HG03095 (cell line): ENCODE data around the gene RRAD.

Experiments
- ATAC-seq: cut with Tn5 transposase; IDR thresholded peaks from one replicate; pipeline ENCODE4 v1.9.1; 2021; ENCODE audit warnings: moderate library complexity; ENCODE audit not compliant: unreplicated experiment

Gene RRAD

DNA sequence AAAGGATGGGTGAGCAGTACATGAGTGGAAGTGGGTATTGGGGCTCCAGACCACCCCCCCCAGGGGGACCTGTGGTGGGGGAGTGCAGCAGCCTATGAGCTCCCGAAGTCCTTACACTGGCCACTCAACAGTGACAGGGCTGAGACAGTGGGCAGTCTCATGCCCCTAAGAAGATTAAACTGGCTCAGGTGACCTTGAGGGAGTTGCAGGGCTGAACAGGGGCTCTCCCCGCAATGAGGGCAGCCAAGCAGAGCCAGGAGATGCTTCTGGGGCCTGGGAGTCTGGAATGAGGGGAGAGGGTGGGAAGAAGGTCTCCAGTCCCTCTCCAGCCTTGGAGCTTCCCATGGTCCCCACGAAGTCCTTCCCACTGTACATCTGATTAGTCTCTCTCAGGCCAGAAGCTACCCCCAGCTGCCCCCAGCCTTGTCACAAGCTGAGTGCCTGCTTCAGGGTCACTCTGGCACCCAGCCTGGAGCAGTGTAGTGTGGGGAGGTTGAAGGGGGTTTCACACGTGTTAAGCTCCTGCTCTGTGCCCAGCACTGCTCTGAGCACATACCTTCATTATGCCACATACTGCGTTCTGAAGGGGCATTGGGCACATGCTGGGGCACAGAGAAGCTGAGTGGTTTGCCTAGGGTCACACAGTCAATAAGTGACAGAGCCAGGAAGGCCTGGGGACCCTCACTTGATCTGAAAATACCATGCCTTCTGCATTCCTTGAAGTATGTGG, 5.6 kb downstream of the RRAD start:
- ATAC-seq: no peak

GRCh38 chr16:66918803-66919568, 6.3 kb downstream of the RRAD start, which contains the start of gene CDH16:
TSS of gene CDH16 (minus strand) at chr16:66918885. CDS start at chr16:66918065, 820 bp downstream.
- ATAC-seq: no peak

GRCh38 chr16:66918355-66918754, 7.0 kb downstream of the RRAD start:
- no peak for ATAC-seq

- no peak for ATAC-seq
These were observed 7.6 kb downstream of the RRAD start for GRCh38 chr16:66917741-66918140.

GRCh38 chr16:66916518-66916917, 8.8 kb downstream of the RRAD start:
- ATAC-seq: no peak

- no peak for ATAC-seq
These were observed 10.3 kb downstream of the RRAD start for GRCh38 chr16:66915041-66915440.

- ATAC-seq: no peak
These were observed 10.8 kb downstream of the RRAD start for GRCh38 chr16:66914541-66914940.

DNA sequence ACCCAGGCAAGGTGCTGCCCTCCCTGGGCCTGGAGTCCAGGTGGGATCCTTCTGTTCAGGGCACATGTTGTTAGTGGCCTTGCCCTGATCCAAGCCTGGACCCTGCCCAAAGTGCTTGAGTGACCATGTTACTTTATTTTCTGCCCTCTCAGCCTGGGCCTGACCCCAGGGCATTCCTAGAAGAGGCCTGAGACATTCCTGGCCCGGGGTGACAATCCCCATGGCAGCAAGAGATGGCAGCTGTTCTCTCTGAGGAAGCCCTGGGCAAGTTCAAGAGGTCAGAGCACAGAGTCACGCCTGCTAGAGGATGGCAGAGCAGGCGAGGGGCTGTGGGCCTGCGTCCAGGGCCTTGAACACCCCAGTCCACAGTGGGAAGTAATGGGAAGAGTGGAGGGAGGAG, 11.6 kb downstream of the RRAD start:
- ATAC-seq: no peak

DNA sequence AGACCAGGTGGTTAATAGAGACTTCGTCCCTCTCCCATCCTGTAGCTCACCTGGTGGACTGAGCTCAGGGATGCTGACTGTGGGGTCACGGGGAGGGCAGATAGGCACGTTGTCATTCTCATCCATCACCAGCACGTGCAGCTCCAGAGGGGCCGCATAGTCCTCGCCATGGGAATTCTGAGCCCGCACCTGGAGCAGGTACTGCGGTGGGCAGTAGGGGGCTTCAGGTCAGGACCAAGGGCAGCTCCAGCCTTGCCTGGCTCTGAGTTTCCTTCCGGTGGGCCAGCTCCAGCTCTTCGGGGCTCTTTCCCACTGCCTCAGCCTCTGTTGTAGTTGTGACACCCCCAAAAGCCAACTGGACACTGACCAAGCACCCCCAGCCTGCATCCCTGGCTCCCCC, 12.3 kb downstream of the RRAD start:
- no peak for ATAC-seq

DNA sequence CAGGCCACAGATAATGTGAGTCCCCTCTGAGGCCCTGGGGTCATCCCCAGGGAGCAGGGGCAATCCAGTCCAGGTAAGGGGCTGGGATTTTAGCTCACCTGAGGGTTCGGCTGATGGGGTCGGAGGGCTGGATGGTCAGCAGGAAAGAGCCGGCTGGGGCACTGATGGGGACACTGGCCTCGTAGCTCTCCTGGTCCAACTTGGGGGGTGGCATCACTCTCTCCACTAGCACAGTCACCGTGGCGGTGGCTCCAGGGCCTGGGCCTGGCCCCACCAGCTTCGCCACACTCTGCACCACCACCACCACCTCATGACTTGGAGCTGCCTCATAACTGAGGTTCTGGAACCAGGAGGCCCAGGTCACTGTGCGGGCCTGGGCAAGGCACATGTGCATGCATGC, 13.5 kb downstream of the RRAD start:
- ATAC-seq: no peak

DNA sequence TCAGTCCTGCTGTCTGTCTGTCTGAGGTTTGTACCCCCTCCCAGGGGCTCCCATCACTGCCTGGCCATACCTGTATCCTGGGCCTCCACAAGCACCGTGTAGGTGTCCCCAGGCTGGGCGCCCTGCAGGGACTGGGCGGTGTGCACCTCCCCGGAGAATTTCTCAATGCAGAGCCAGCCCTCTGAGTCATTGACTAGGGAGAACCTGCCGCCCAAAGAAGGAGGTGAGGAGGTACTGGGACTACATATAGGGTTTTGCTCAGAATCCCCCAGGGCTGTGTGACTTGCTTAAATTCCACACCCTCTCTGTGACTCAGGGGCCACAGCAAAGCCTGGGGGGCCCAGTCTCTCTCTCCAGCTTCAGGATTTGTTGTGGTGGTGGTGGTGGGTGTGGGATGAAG, 14.2 kb downstream of the RRAD start:
- ATAC-seq: no peak

DNA sequence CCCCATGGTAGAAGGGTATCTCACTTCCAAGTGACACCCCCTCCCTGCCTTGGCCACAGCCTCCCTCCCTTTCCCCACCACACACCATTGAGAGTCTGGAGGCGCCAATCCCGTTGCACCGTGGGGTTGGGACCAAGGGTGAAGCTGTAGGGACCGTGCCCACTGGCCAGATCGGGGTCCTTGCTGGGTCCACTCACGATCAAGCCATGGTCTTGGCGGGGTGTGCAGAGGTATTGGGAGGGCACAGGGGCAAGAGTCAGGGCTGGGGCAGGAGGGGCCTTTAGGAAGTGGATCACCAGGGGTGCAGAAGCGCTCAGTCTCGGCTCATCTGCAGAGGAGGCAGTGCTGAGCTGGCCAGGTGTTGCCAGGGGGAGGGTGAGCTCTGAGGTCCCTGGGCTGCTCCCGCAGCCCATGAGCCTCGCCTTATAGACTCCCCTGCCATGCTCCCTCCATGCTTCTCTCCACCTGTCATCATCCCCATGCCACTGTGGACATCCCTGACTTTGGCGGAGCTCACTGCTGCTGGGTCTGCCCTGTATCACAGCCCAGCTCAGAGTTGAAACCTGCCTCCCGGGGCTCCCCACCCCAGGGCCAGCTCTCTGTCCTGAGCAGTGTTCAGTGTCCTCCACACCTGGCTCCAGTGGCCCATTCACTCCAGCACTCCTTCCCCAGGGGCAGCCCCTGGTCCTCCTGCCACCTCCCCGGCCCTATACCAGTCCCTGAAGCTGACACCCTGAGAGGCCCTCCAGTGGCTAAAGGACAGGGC, 15.0 kb downstream of the RRAD start:
- ATAC-seq: no peak

DNA sequence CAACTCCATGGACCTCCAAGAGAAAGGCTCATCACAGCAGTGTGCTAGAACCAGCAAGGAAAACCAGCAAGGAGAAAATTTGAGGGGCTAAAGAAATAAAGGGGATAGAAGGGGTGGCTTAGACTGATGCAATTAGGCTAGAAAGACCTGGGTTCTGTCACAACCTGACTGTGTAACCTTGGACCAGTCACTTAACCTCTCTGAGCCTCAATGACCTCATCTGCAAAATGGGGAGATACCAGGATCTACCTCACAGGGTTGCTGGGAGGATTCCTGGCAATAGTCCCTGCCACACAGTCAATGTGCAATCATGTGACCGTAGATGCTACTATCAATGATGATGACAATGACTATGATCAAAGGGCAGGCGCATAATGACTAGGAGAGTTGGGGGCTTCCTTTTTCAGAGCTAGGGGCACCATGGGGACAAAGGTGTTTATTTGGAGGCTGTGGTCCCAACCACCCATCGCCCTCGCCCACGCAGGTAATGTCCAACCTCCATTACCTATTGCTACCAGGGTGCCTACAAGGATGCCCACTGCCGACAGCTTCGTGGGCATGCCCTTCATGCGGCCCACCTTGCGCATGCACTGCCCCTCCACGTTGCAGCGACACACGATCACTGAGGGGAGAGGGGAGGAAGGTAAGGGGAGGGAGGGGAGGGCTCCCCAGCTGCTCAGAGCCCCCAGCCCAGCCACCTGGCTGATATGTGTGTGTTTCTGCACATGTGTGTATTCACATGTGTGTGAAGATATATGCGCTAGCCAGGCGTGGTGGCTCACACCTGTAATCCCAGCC, 16.4 kb downstream of the RRAD start:
- no peak for ATAC-seq

DNA sequence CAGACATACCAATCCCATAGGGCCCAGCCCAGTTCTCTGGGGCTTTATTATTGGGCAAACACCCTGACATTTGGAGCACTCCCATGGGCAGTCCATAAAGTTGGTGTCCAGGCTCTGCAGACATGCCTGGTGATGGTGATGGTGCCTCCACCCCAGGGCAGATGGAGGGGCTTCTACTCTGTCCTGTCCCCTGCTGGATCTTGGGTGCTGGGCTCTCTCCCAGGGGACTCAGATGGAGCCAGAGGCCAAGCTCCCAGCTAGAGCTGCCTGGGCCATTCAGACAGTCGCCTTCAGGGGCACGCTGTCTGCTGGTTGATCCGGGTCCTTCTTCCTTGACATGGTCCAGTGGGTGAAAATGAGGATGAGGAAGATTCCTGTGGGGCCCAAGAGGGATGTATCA, 17.2 kb downstream of the RRAD start:
- ATAC-seq: no peak

- no peak for ATAC-seq
These were observed 18.2 kb downstream of the RRAD start for GRCh38 chr16:66906916-66907836.

DNA sequence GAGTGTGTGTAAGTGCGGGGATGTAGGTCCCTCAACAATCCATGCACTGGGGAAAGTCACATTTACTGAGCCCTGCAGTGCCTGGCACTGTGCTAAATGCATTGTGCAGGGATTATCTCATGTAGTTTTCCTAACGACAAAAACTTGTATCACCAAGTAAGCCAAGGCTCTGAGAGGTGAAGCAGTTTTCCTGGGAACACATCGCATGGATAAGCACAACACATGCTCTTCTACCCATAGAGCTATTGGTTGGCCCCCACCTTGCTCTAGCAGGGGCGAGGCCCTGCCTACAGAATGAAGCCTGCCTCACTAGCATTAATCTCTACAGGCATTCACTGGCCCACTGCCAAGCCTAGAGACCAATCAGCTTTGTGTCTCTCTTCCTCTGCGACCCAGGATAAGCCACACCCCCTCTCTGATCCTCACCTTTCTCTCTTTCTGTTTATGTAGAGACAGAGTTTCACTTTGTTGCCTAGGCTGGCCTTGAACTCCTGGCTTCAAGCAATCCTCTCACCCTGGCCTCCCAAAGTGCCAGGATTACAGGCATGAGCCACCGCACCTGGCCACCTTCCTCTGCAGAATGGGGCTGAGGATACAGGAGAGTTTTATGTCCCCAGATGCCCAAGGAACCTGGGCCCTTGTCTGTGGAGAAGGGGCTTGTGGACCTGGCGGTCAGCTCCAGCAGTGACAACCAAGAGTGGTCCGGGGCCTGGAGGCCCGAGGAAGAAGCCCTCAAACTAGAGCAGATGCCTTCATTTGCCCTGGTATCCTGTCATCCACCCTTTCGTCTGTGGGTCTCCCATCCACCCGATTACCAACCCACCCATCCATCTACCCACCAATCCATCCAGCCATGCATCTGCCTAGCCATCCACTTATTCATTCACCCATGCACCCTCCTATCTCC, 19.4 kb downstream of the RRAD start:
- no peak for ATAC-seq

- no peak for ATAC-seq
These were observed 20.3 kb downstream of the RRAD start for GRCh38 chr16:66904846-66905632.

GRCh38 chr16:66904428-66904845, 20.9 kb downstream of the RRAD start:
- no peak for ATAC-seq
